ENCODE measurements around the gene WRNIP1.

The WRNIP1 gene

DNA sequence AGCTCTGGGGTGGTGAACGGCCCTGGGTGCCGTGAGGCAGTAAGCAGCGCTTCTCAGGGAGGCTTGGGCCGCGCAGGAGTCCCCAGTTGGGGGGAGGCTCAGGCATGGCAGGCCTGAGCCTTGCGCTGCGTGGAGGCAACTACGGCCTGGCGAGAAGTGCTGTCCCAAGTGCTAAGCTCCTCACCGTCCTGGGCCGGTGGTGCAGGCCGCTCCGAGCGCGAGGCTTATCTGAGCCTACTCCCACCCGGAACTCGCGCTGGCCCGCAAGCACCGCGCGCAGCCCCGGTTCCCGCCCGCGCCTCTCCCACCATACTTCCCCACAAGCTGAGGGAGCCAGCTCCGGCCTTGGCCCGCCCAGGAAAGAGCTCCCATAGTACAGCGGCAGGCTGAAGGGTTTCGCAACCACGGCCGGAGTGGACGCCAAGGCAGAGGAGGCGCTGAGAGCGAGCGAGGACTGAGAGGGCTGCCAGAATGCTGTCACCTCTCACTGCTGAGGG, 1.8 kb upstream of the WRNIP1 start:
- no peak for DNase-seq (ENCODE audit: low spot score)

DNA sequence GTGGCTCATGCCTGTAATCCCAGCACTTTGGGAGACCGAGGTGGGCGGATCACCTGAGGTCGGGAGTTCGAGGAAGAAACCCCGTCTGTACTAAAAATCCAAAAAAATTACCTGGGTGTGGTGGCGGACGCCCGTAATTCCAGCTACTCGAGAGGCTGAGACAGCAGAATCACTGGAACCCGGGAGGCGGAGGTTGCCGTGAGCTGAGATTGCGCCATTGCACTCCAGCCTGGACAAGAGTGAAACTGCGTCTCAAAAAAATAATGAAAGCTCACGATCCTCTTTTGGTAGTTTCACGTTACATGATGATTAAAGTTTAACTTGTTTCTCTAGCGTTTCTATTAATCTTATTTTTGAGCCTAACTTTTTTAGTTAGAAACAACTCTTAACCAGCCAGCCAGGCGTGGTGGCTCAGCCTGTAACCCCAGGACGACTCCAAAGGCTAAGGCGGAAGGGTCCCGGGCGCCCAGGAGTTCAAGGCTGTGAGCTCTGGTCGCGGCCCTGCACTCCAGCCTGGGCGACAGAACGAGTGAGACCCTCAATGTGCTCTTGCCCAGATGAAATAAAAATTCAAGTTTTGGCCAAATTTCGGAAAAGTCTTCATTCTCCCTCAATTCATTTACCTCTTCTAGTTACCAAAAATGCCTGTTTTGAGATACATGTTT, 1.2 kb upstream of the WRNIP1 start:
- no peak for DNase-seq (ENCODE audit: low spot score)

DNA sequence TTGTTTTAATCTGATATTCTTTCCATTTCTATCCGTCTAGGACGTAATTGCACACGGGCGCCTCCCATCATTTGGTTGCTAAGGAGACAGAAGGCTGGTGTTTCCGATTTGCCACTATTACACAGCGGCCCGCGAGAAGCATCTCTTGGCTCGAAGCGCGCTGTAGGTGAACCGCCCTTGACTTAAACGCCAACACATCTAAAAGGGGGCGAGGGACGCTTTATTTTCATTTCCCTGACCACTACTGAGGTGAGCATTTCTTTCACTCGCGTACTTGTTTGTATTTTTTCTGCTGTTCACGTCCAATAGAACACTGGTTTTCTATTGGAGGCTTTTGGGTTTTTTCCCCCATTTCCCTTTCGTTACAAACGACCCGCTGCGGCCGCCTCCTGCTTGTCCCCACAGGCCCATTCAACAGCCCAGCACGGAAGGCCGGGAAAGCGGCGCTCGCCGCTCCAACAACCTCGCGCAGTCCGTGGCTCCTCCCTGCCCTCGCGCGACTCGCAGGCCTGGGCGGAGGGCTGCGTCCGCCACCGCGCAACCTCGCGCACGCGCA, 505 bp upstream of the WRNIP1 start:
- DNase-seq (ENCODE audit: low spot score), result peak; percentile 84

DNA sequence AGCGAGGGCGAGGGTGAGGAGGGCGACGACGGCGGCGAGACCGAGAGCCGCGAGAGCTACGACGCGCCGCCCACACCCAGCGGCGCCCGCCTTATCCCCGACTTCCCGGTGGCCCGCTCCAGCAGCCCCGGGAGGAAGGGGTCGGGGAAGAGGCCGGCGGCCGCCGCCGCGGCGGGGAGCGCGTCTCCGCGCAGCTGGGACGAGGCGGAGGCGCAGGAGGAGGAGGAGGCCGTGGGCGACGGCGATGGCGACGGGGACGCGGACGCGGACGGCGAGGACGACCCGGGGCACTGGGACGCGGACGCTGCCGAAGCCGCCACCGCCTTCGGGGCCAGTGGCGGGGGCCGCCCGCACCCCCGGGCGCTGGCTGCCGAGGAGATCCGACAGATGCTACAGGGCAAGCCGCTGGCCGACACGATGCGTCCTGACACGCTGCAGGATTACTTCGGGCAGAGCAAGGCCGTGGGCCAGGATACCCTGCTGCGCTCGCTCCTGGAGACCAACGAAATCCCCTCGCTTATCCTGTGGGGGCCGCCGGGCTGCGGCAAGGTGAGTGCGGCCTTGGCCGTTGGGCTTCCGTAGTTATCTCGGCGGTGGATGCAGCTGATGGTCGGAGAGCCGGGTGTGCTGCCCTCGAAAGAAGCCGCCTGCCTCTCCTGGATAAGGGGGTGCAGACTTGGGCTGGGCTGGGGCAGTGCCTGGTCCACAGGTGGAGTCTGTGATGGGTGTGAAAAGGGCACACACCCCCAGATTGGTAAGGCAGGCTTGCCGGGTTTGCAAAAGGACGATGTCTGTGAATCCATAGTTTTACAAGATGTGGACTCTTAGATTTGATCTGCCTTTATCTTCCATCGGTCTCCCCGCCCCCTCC, 938 bp downstream of the WRNIP1 start:
- DNase-seq (ENCODE audit: low spot score), result no peak

DNA sequence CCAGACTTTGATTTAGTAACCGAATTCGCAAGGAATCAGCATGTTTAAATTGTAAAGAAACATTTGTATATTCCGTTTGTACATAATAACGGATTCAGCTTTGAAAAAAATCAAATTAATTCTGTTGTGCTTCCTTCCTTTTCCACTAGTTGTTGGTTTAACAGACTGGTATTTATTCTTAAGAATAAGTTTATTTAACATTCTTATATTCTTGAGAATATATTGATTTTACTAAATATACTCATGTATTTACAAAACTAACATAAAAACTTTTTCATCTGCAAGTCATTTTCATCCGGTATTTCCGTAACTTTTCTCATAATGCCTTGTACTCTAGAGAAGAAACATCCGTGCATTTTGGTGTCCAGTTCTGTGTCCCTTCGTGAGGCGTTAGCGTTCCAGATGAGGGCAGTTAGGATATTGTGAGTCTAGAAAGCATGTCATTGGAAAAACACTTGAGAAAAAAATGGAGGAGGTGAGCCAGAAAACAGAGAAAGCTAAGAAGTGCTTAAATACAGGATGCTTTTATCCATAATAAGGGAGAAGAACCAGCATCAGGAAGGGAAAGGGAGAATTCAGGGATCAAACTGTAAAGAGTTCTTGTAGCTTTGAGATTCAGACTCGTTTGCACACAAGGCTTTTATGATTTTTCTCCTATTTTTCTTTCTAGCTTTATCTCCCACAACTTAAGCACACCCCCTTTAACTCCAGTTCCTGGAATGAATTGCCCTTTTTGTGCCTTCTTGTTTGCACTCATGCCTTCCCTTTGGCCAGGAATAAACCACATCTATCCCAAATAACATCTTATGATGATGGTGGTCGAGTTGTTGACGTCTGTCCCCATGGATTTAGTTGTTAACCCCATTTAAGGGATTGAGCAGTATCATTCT, 1.8 kb downstream of the WRNIP1 start:
- no peak for DNase-seq (ENCODE audit: low spot score)

DNA sequence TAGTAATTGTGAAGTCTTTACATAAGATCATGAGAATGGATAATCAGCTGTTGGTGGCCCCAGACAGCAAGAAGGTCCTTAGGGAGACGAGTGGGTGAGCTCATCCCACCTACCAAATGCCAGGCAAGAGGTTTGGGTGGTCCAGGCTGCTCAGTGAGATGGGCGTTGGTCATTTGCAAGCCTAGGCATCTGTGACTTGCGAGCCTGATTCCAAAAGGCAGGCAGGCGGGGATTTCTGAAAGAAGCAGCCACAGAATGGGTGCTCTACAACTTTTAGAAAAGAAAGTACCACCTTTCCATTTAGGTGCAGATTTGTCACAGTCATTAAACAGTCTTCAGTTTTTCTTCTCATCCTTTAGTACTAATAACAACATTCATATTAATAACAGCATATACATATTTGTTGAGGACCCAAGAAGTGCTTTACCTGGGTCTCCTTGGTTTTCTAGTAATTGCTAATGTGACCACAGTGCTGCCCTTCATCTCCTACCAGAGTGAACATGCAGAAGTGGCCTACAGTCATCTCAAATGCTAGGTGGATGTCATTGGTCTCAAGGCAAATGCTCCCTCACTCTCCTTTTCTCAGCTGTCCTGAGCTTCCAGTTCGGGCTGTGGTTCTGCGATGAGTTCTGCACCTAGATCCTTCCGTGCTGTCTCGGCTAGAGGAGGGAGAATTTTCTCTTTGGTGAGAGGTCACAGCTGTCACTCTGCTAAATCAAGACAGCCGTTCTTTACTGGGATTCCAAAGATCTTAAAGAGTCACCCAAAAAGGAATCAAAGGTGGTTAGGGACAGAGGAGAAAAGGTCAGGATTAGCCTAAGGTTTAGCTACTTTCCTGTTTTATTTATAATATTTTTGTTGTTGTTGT, 2.7 kb downstream of the WRNIP1 start:
- no peak for DNase-seq (ENCODE audit: low spot score)

DNA sequence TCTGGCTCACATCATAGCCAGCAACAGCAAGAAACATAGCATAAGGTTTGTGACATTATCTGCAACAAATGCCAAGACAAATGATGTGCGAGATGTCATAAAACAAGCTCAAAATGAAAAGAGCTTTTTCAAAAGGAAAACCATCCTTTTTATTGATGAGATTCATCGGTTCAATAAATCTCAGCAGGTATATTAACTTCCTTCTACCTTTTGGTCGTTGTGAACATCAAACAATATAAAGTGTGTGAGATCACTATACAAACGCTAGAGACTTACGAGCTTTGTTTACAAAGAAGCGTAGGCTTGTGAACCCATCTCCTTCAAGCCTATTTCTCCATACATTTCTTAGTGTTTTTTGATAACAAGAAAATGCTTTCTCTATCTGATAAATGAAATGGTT, 3.5 kb downstream of the WRNIP1 start:
- DNase-seq (ENCODE audit: low spot score), result no peak

DNA sequence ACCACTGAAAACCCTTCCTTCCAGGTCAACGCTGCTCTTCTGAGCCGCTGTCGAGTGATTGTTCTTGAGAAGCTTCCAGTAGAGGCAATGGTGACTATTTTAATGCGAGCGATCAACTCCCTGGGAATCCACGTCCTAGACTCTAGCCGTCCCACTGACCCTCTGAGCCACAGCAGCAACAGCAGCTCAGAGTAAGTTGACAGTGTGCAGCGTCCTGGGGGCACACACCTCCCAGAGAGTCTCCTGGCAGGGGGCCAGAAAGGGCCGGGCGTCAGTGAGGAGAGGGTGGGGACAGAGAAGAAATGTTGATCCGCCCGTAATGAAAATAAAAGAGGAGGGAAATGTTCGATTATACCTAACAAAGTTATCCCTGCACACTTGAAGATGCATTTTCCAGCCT, 5.0 kb downstream of the WRNIP1 start:
- DNase-seq (ENCODE audit: low spot score), result no peak

DNA sequence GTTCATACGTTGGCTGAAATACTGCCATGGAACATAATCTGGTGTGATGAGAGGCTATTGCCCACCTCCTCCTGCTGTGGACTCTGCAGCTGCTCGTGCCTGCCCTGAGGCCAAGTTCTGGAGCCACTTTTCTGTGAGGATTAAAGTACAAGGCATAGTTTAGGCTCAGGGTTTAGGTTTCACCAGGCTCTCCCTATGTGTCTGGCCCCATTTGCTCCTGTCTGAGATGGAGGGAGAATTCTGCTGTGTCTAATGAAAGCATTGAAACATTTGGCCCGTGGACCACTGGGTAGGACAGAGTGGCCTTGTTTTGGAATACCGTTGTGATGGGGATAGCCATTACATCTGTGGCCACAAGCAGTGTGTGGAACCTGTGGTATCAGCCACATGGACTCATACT, 5.9 kb downstream of the WRNIP1 start:
- no peak for DNase-seq (ENCODE audit: low spot score)

DNA sequence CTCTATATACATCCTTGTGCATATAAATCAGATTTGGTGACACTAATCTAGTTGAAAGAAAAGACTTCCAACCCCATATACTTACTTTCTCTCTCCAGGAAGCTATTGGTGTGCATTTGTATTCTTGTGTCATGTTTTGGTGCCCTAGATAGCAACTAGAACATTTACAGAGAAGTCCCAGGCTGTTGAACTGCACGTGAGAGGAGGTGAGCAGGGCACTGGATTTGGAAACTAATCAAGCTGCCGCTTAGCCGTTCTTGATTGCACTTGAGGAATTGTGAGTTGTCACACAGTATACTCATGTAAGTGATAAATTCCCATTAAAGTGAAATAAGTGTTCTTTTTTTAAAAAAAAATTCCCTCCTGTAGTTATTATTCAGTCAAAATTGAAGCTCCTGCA, 7.6 kb downstream of the WRNIP1 start:
- no peak for DNase-seq (ENCODE audit: low spot score)

DNA sequence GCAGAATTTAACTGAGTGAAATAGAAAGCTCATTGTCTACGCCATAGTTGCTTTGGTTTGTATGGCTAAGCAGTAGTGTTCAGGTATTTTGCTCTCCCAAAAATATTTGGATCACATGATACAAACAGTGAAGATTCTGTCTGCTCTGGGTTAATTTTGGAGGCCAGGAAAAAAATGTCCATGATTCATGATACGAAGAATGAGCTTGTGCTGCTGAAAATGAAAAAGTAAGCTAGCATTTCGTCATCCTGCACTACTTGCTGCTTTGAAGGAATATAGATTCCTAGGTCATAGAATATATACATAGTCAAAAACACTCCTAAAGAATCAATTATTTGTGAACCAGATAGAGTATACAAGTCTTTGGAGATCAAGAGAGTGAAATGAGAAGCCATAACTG, 8.3 kb downstream of the WRNIP1 start:
- no peak for DNase-seq (ENCODE audit: low spot score)

DNA sequence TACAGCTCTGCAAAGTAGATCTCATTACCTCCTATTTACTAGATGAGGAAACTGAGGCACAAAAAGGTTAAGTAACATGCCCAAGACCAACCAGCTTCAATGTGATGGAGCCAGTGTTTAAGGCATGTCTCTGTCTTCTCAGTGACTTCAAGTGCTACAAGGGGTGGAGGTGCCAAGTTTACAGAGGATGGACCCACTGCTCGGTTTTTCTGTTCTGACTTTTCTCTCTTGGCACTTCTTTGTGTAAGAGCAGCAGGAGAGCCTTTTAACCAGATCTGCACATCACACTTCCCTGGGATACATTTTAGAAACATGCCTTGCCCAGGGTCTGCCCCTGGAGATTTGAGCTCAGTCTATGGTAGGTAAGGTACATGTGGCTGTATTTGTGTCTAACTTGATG, 9.8 kb downstream of the WRNIP1 start:
- no peak for DNase-seq (ENCODE audit: low spot score)

DNA sequence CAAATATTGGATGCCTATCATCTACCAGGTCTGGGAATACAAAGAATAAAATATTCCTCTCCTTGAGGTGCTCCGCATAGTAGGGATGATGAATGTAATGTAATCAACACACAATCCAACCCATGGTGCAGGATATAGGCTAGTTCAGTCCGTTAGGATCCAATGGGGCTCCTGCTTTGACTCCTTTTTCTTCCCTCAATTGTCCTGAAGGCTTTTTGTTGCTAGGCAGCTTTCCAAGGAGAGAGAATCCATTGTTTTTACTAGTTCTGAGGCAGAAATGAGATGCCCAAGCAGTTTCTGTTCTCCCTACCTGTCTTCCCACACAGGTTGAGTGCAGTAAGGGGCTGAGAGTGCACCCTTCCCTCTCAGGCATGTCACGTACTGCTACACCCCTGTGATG, 12.1 kb downstream of the WRNIP1 start:
- no peak for DNase-seq (ENCODE audit: low spot score)

DNA sequence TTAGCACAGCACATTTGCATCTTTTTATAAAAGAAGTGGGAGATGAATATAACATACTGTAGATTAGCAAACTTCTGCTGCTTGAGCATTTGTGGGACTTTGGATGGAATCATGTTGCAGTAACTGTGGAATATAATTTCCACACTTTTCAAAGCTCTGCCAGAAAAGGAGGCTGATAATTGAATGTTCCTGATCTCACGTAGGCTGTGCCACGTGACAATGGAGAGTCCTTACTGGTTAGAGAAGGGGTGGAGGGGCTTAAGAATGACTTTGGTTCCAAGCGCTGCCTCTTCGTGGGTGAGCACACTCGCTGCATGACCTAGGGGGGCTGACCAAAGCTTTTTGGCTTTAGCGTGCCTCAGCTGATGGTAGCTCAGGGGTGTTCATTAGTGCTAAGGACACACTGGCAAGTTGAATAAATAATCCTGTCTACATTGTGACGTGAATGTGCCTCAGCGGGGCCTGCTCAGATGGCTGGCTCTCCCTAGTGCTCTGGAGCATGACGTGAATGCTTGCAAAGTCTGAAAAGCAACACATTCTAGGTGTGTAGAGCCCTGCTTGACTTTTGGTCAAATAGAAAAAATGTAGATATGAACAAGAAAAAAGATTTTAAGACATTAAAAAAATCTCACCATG, 15.0 kb downstream of the WRNIP1 start:
- no peak for DNase-seq (ENCODE audit: low spot score)

DNA sequence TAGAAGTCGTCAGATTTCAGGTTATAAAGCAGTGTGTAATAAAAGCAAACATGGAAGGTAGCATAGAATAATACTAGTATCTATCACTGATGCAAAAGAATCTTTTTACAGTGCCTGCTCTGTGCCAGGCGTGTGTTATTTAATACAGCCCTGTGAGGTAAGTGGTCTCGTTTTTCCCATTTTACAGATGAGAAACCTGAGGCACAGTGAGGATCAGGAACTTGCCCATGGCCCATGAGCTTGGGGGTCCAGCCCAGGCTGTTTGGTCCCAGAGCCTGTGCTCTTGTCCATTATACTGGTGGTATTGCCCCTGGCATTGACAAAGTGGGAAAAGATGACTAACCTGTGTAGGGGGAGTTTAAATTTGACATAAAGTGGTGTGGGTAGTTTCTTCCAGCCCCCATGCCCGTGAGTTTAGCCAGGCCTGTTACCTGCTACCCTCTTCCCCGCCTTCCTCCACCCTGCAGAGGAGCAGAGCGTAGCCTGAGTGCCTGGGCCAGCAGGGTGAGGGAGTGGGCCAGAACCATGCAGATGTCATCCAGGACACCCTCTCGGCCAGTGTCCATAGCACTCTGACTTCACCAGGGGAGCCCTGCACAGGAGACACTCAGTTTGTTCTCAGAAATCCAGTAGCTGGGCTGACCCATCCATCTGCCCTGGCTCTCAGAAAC, 16.6 kb downstream of the WRNIP1 start:
- no peak for DNase-seq (ENCODE audit: low spot score)

DNA sequence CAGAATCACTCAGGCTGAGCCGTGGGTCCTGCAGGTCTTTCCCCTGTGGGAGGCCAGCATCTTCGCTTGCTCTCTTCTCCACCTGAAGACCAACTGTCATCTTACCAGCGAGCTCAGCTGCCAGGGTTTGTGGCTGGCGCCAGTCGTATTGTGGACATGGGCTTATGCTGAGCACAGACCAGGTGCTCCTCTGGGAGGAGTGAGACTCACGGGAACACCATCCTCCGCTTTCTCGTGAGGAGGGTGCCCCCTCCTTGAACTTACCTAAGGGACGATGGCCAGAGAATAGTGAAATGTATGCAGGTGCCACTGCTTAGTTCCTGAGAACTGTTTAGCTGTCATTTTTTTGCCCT, 17.1 kb downstream of the WRNIP1 start:
- DNase-seq (ENCODE audit: low spot score), result no peak

DNA sequence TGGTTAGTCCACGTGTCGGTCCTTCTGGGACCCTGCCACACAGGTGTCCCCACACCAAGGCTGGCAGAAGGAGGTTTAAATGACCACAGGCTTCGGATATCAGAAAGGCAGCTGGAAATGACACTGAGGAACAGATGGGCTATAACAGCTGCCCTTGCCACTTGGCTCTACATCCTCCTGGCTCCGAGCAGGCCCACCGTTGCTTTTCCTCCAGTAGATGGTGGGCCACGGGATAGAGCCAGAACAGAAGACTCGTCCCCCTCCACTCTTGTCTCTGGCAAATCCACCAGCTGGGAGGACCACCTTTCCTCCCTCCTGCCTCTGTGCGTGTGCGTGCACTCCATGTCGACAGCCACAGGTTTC, 17.6 kb downstream of the WRNIP1 start:
- no peak for DNase-seq (ENCODE audit: low spot score)

DNA sequence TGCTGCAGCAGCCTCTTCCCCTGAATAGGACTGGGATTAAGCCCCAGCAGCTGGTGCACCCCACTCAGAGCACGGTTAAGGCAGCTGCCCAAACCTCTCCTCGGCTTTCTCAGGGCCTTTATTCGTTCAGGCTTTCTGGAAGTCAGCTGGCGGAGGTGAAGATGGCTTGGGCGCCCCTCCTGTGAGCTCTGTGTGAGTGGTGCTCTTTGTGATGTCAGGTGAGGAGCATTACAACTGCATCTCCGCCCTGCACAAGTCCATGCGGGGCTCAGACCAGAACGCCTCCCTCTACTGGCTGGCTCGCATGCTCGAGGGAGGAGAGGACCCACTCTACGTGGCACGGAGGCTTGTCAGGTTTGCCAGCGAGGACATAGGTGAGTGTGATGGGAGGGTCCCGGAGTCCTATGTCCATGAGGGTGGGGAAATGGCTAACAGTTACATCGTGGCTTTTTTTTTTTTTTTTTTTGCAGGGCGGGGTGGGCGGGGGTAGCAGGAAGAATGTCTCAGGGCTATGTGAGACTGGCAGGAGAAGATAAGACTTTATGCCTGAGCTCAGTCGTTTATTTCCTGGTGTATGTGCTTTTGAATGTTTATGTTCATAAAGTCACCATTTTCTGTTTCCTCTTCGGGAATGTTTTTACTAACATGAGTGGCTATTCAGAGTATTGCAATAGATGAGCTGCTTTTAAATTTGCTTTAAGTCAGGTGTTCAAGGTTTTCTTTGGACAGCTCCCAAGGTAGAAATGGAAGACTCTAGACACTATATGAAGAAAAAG, 18.2 kb downstream of the WRNIP1 start:
- no peak for DNase-seq (ENCODE audit: low spot score)

DNA sequence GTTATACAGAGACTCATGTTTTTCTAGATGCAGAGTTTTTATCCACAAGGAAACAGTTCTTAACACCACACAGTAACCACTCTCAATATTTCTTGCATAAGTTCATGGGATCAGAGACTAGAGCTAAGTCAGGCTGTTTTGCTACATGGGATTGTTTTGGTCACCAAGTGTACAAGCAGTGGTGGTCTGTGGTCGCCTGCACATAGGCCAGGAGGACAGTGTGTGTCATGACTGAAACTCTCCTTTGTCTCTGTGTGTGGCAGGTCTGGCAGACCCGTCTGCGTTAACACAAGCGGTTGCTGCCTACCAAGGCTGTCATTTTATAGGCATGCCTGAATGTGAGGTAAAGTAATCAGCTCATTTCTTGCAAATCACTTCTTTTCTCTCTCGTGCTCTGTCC, 18.9 kb downstream of the WRNIP1 start:
- DNase-seq (ENCODE audit: low spot score), result no peak

DNA sequence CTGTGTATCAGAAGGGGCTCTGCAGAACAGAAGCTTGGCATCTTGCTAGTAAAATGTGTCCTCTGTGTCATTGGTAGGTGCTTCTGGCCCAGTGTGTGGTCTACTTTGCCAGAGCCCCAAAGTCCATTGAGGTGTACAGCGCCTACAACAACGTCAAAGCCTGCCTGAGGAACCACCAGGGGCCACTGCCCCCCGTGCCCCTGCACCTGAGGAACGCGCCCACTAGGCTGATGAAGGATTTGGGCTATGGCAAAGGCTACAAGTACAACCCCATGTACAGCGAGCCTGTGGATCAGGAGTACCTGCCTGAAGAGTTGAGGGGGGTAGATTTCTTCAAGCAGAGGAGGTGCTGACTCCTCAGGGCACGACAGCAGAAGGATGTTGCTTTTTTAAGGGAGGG, 19.7 kb downstream of the WRNIP1 start:
- no peak for DNase-seq (ENCODE audit: low spot score)
